Duodenal mucosa (tissue), 2 donors: ENCODE results near the gene CSNK1G2.

Experiments used
- H3K27ac ChIP-seq: one replicate; pipeline ENCODE4 v1.7.0; 2013; ENCODE audit warnings: low read depth, low read length
- H3K27me3 ChIP-seq, 2 donors: one replicate each; pipeline ENCODE4 v1.7.0; 2013; ENCODE audit warnings: low read length in 2 of 2, control low read depth in 1 of 2; ENCODE audit not compliant: insufficient read depth in 2 of 2, control insufficient read depth in 1 of 2
- H3K36me3 ChIP-seq, 2 donors: one replicate each; pipeline ENCODE4 v1.7.0; 2013; ENCODE audit warnings: low read length in 2 of 2, control low read depth in 1 of 2; ENCODE audit not compliant: insufficient read depth in 2 of 2, control insufficient read depth in 1 of 2
- H3K4me1 ChIP-seq, 2 donors: one replicate each; pipeline ENCODE4 v1.7.0; 2013; ENCODE audit warnings: low read length in 2 of 2, control low read depth in 1 of 2; ENCODE audit not compliant: insufficient read depth in 2 of 2, control insufficient read depth in 1 of 2
- H3K4me3 ChIP-seq, 2 donors: one replicate each; pipeline ENCODE4 v1.7.0; 2013; ENCODE audit warnings: low read length in 2 of 2, low read depth in 1 of 2
- H3K9ac ChIP-seq, 2 donors: one replicate each; pipeline ENCODE4 v1.7.0; 2013; ENCODE audit warnings: low read length in 2 of 2, low read depth in 1 of 2
- H3K9me3 ChIP-seq, 2 donors: one replicate each; pipeline ENCODE4 v1.7.0; 2013; ENCODE audit warnings: low read length in 2 of 2, control low read depth in 1 of 2; ENCODE audit not compliant: control insufficient read depth in 1 of 2

CSNK1G2 gene

GRCh38 chr19:1942078-1942933 is 1.3 kb downstream of the CSNK1G2 start:
- Histone ChIP-seq H3K9ac (peak overlapping the region; percentile 76 to 83), H3K4me3 (peak overlapping the region; percentile 82 to 97), H3K4me1 (peaks cover 17 to 34% of the 10 kb centered on the region in 2 donors), H3K27ac (peak overlapping the region; percentile 94), H3K36me3 (no peaks in the 10 kb centered on the region), H3K9me3 (no peaks in the 10 kb centered on the region), H3K27me3 (no peaks in the 10 kb centered on the region)

GRCh38 chr19:1942934-1943555 is 2.1 kb downstream of the CSNK1G2 start:
- Histone ChIP-seq H3K4me1 (peaks cover 17 to 34% of the 10 kb centered on the region in 2 donors), H3K4me3 (peak overlapping the region; percentile 82 to 97), H3K9ac (peak overlapping the region; percentile 76 to 83), H3K27ac (peak overlapping the region; percentile 25), H3K27me3 (no peaks in the 10 kb centered on the region), H3K36me3 (no peaks in the 10 kb centered on the region), H3K9me3 (no peaks in the 10 kb centered on the region)

GRCh38 chr19:1943661-1944087 is 2.7 kb downstream of the CSNK1G2 start:
- H3K27me3 ChIP-seq, result no peaks in the 10 kb centered on the region
- peaks cover 17 to 34% of the 10 kb centered on the region in 2 donors for H3K4me1 ChIP-seq
- no peak overlapping the region for H3K9ac ChIP-seq
- H3K36me3 ChIP-seq, result peaks cover 0 to under 1% of the 10 kb centered on the region in 2 donors
- H3K9me3 ChIP-seq, result no peaks in the 10 kb centered on the region
- peak overlapping the region in 1 of 2 donors; percentile 82 for H3K4me3 ChIP-seq
- no peak overlapping the region for H3K27ac ChIP-seq

- Histone ChIP-seq H3K4me1 (peaks cover 17 to 34% of the 10 kb centered on the region in 2 donors), H3K27me3 (no peaks in the 10 kb centered on the region), H3K9ac (no peak overlapping the region), H3K27ac (no peak overlapping the region), H3K4me3 (no peak overlapping the region), H3K36me3 (peaks cover 0 to 7% of the 10 kb centered on the region in 2 donors), H3K9me3 (no peaks in the 10 kb centered on the region)
Observed at GRCh38 chr19:1944088-1944915, 3.3 kb downstream of the CSNK1G2 start.

- Histone ChIP-seq H3K27ac (no peak overlapping the region), H3K27me3 (no peaks in the 10 kb centered on the region), H3K4me3 (no peak overlapping the region), H3K4me1 (peaks cover 12 to 28% of the 10 kb centered on the region in 2 donors), H3K36me3 (peaks cover 0 to 12% of the 10 kb centered on the region in 2 donors), H3K9ac (no peak overlapping the region), H3K9me3 (no peaks in the 10 kb centered on the region)
Observed at GRCh38 chr19:1944916-1945561, 4.1 kb downstream of the CSNK1G2 start.

GRCh38 chr19:1945899-1946298 is 4.9 kb downstream of the CSNK1G2 start:
- Histone ChIP-seq H3K9me3 (no peaks in the 10 kb centered on the region), H3K9ac (no peak overlapping the region), H3K4me3 (no peak overlapping the region), H3K27me3 (no peaks in the 10 kb centered on the region), H3K27ac (no peak overlapping the region), H3K36me3 (peaks cover 0 to 12% of the 10 kb centered on the region in 2 donors), H3K4me1 (peaks cover 9 to 25% of the 10 kb centered on the region in 2 donors)

- Histone ChIP-seq H3K27ac (no peak overlapping the region), H3K36me3 (peaks cover 0 to 17% of the 10 kb centered on the region in 2 donors), H3K9me3 (no peaks in the 10 kb centered on the region), H3K4me1 (peaks cover 9 to 22% of the 10 kb centered on the region in 2 donors), H3K9ac (no peak overlapping the region), H3K4me3 (no peak overlapping the region), H3K27me3 (no peaks in the 10 kb centered on the region)
Observed at GRCh38 chr19:1947651-1948209, 6.8 kb downstream of the CSNK1G2 start.

- Histone ChIP-seq H3K36me3 (peaks cover 0 to 26% of the 10 kb centered on the region in 2 donors), H3K4me1 (peaks cover 0 to 5% of the 10 kb centered on the region in 2 donors), H3K27ac (no peak overlapping the region), H3K4me3 (no peak overlapping the region), H3K9me3 (no peaks in the 10 kb centered on the region), H3K9ac (no peak overlapping the region), H3K27me3 (no peaks in the 10 kb centered on the region)
Observed at GRCh38 chr19:1949304-1950101, 8.5 kb downstream of the CSNK1G2 start.

GRCh38 chr19:1950640-1951039 is 9.7 kb downstream of the CSNK1G2 start:
- Histone ChIP-seq H3K27ac (no peak overlapping the region), H3K4me3 (no peak overlapping the region), H3K4me1 (no peaks in the 10 kb centered on the region), H3K9me3 (no peaks in the 10 kb centered on the region), H3K36me3 (peaks cover 0 to 26% of the 10 kb centered on the region in 2 donors), H3K27me3 (no peaks in the 10 kb centered on the region), H3K9ac (no peak overlapping the region)
